ENCODE measurements around the gene MYL6.

The MYL6 gene

GRCh38 chr12:56197921-56198635 lies 39.9 kb downstream of the MYL6 start:
- Histone ChIP-seq H3K27ac (ENCODE audit: low read length) (no peak overlapping the region), H3K79me2 (ENCODE audit: low read length) (no peaks in the 10 kb centered on the region), H3K4me1 (ENCODE audit: low read length) (0 out of 2 replicates have a peak, but pooled peaks cover 4% of the 10 kb centered on the region), H3K4me2 (ENCODE audit: low read depth, low read length) (no peak overlapping the region), H3K27me3 (replicated peaks; ENCODE audit: insufficient read depth, low read length) (no peaks in the 10 kb centered on the region), H3K9ac (ENCODE audit: low read length) (no peak overlapping the region), H4K20me1 (ENCODE audit: insufficient read depth, low read length) (no peaks in the 10 kb centered on the region), H2AFZ (ENCODE audit: low read length) (no peak overlapping the region), H3K4me3 (ENCODE audit: low read length) (no peak overlapping the region), H3K9me2 (replicated peaks; ENCODE audit: insufficient read depth, low read length) (no peaks in the 10 kb centered on the region), H3K9me3 (replicated peaks; ENCODE audit: insufficient read depth, low read length) (no peaks in the 10 kb centered on the region), H3K36me3 (replicated peaks; ENCODE audit: insufficient read depth, low read length) (no peaks in the 10 kb centered on the region), H3F3A (ENCODE audit: insufficient read depth, low read length) (no peaks in the 10 kb centered on the region)
- no peak for TF ChIP-seq EZH2phosphoT487 (IDR thresholded peaks at IDR 0.05; ENCODE audit: low read length)
- DNase-seq: no peak

- Histone ChIP-seq H2AFZ (ENCODE audit: low read length) (no peak overlapping the region), H3K27ac (ENCODE audit: low read length) (no peak overlapping the region), H3K4me2 (ENCODE audit: low read depth, low read length) (no peak overlapping the region), H3K27me3 (replicated peaks; ENCODE audit: insufficient read depth, low read length) (no peaks in the 10 kb centered on the region), H3K4me3 (ENCODE audit: low read length) (no peak overlapping the region), H3K4me1 (ENCODE audit: low read length) (no peaks in the 10 kb centered on the region), H3F3A (ENCODE audit: insufficient read depth, low read length) (no peaks in the 10 kb centered on the region), H3K79me2 (ENCODE audit: low read length) (no peaks in the 10 kb centered on the region), H4K20me1 (ENCODE audit: insufficient read depth, low read length) (no peaks in the 10 kb centered on the region), H3K9me3 (replicated peaks; ENCODE audit: insufficient read depth, low read length) (no peaks in the 10 kb centered on the region), H3K9ac (ENCODE audit: low read length) (no peak overlapping the region), H3K36me3 (replicated peaks; ENCODE audit: insufficient read depth, low read length) (no peaks in the 10 kb centered on the region), H3K9me2 (replicated peaks; ENCODE audit: insufficient read depth, low read length) (no peaks in the 10 kb centered on the region)
- DNase-seq: no peak
- no peak for TF ChIP-seq CTCF (IDR thresholded peaks at IDR 0.05; ENCODE audit: low read length)
- TF ChIP-seq EZH2phosphoT487 (IDR thresholded peaks at IDR 0.05; ENCODE audit: low read length): no peak
- TF ChIP-seq EZH2 (optimal IDR thresholded peaks at IDR 0.05; ENCODE audit: low read depth, low read length): no peak
Measured at GRCh38 chr12:56198836-56199235, 40.7 kb downstream of the MYL6 start.

- H3K27ac ChIP-seq (ENCODE audit: low read length): no peak overlapping the region
- H4K20me1 ChIP-seq (ENCODE audit: insufficient read depth, low read length): no peaks in the 10 kb centered on the region
- no peak for DNase-seq
- H3K9me2 ChIP-seq (replicated peaks; ENCODE audit: insufficient read depth, low read length): no peaks in the 10 kb centered on the region
- no peaks in the 10 kb centered on the region for H3K36me3 ChIP-seq (replicated peaks; ENCODE audit: insufficient read depth, low read length)
- no peaks in the 10 kb centered on the region for H3K9me3 ChIP-seq (replicated peaks; ENCODE audit: insufficient read depth, low read length)
- H3K4me2 ChIP-seq (ENCODE audit: low read depth, low read length): no peak overlapping the region
- H3K79me2 ChIP-seq (ENCODE audit: low read length): no peaks in the 10 kb centered on the region
- no peak overlapping the region for H3K9ac ChIP-seq (ENCODE audit: low read length)
- TF ChIP-seq EZH2phosphoT487 (IDR thresholded peaks at IDR 0.05; ENCODE audit: low read length) (no peak), EZH2 (optimal IDR thresholded peaks at IDR 0.05; ENCODE audit: low read depth, low read length) (no peak), CTCF (IDR thresholded peaks at IDR 0.05; ENCODE audit: low read length) (no peak)
- no peaks in the 10 kb centered on the region for H3K4me1 ChIP-seq (ENCODE audit: low read length)
- no peaks in the 10 kb centered on the region for H3K27me3 ChIP-seq (replicated peaks; ENCODE audit: insufficient read depth, low read length)
- H2AFZ ChIP-seq (ENCODE audit: low read length): no peak overlapping the region
- no peaks in the 10 kb centered on the region for H3F3A ChIP-seq (ENCODE audit: insufficient read depth, low read length)
- H3K4me3 ChIP-seq (ENCODE audit: low read length): no peak overlapping the region
Measured at GRCh38 chr12:56202366-56202765, 44.2 kb downstream of the MYL6 start.

GRCh38 chr12:56202838-56203237 lies 44.7 kb downstream of the MYL6 start:
- H2AFZ ChIP-seq (ENCODE audit: low read length): no peak overlapping the region
- no peak overlapping the region for H3K27ac ChIP-seq (ENCODE audit: low read length)
- H3K79me2 ChIP-seq (ENCODE audit: low read length): no peaks in the 10 kb centered on the region
- H3K9ac ChIP-seq (ENCODE audit: low read length): no peak overlapping the region
- no peak for TF ChIP-seq EZH2phosphoT487 (IDR thresholded peaks at IDR 0.05; ENCODE audit: low read length)
- no peak for TF ChIP-seq CTCF (IDR thresholded peaks at IDR 0.05; ENCODE audit: low read length)
- TF ChIP-seq EZH2 (optimal IDR thresholded peaks at IDR 0.05; ENCODE audit: low read depth, low read length): no peak
- no peaks in the 10 kb centered on the region for H3K4me1 ChIP-seq (ENCODE audit: low read length)
- no peaks in the 10 kb centered on the region for H3K27me3 ChIP-seq (replicated peaks; ENCODE audit: insufficient read depth, low read length)
- no peak overlapping the region for H3K4me2 ChIP-seq (ENCODE audit: low read depth, low read length)
- no peaks in the 10 kb centered on the region for H3F3A ChIP-seq (ENCODE audit: insufficient read depth, low read length)
- no peak overlapping the region for H3K4me3 ChIP-seq (ENCODE audit: low read length)
- H3K36me3 ChIP-seq (replicated peaks; ENCODE audit: insufficient read depth, low read length): no peaks in the 10 kb centered on the region; the same call in 1 of the 2 replicates
- no peaks in the 10 kb centered on the region for H3K9me3 ChIP-seq (replicated peaks; ENCODE audit: insufficient read depth, low read length)
- H3K9me2 ChIP-seq (replicated peaks; ENCODE audit: insufficient read depth, low read length): no peaks in the 10 kb centered on the region
- no peak for DNase-seq
- no peaks in the 10 kb centered on the region for H4K20me1 ChIP-seq (ENCODE audit: insufficient read depth, low read length)
